Vagina (tissue), 2 donors: ENCODE measurements around the gene WDR45.

Experiments used
- POLR2A ChIP-seq, 2 donors: fragments of 450-650 bp; IDR thresholded peaks; one replicate each; pipeline ENCODE4 v1.6.1; 2017; ENCODE audit warnings: antibody characterized with exemption in 2 of 2, mild to moderate bottlenecking in 2 of 2, moderate library complexity in 2 of 2
- TF ChIP-seq, protein P1 (sequence below), 3 experiments: fragments of 450-650 bp in 2 of 3; fragments of 200-600 bp in 1 of 3; sonication (generic) in 1 of 3; IDR thresholded peaks; one replicate each; pipeline ENCODE4 v1.5.1; 2017 to 2019; ENCODE audit warnings: antibody characterized with exemption in 3 of 3, mild to moderate bottlenecking in 2 of 3, moderate library complexity in 2 of 3

DNA sequence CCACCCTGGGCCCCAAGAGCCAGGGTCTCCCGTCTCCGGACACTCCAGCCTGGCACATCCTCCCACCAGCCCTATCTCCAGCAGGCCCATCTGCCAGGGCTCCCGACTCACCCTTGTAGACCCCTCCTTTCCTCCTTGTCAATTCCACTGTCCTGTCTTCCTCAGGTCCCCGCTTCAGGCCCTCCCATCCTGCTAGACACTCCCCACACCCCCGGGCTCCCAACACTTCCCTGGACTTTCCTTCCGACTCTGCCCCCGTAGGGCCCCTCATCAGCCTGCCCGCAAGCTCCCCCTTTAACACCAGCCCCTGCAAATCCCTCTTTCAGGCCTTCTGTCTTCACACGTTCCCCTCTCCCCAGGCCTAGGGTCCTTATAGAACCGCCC lies 7.0 kb downstream of the WDR45 start:
- TF ChIP-seq, protein P1, sequence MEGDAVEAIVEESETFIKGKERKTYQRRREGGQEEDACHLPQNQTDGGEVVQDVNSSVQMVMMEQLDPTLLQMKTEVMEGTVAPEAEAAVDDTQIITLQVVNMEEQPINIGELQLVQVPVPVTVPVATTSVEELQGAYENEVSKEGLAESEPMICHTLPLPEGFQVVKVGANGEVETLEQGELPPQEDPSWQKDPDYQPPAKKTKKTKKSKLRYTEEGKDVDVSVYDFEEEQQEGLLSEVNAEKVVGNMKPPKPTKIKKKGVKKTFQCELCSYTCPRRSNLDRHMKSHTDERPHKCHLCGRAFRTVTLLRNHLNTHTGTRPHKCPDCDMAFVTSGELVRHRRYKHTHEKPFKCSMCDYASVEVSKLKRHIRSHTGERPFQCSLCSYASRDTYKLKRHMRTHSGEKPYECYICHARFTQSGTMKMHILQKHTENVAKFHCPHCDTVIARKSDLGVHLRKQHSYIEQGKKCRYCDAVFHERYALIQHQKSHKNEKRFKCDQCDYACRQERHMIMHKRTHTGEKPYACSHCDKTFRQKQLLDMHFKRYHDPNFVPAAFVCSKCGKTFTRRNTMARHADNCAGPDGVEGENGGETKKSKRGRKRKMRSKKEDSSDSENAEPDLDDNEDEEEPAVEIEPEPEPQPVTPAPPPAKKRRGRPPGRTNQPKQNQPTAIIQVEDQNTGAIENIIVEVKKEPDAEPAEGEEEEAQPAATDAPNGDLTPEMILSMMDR (IDR thresholded peaks at IDR 0.05), result no peak
- TF ChIP-seq POLR2A (IDR thresholded peaks at IDR 0.05), result no peak
